GM12801 (cell line): ENCODE measurements around the gene MACF1.

Experiments
- TF ChIP-seq, protein P1 (sequence below): IDR thresholded peaks from one replicate; pipeline ENCODE4 v1.5.1; 2011; ENCODE audit warnings: control low read depth; ENCODE audit not compliant: insufficient read length; ENCODE audit errors: extremely low read depth

The MACF1 gene

DNA sequence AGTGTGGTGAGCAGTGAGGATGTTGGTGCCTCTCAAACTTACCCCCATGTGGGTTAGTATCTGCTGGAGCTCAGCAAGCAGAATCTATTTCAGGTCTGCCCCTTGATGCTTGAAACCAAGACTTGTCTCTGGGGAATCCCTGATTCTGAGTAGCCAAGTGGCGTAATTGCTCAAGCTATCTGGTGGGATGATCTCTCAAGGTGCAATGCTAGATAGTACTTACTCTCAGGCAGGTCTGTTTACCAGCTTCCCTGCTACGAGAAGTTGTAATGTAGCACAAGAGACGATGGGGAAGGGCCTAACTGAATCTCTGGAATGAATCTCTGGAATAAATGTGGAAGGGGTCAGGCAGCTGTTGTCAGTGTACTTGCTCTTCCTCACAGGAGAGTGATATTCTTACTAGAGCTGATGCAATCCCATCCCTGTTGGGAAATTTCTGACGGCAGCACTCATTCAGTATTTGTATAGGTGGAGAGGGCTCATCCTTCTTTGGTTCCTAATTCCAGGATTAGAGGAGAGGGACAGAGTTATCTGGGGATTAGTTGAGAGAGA lies 65.4 kb downstream of the MACF1 start:
- TF ChIP-seq, protein P1, sequence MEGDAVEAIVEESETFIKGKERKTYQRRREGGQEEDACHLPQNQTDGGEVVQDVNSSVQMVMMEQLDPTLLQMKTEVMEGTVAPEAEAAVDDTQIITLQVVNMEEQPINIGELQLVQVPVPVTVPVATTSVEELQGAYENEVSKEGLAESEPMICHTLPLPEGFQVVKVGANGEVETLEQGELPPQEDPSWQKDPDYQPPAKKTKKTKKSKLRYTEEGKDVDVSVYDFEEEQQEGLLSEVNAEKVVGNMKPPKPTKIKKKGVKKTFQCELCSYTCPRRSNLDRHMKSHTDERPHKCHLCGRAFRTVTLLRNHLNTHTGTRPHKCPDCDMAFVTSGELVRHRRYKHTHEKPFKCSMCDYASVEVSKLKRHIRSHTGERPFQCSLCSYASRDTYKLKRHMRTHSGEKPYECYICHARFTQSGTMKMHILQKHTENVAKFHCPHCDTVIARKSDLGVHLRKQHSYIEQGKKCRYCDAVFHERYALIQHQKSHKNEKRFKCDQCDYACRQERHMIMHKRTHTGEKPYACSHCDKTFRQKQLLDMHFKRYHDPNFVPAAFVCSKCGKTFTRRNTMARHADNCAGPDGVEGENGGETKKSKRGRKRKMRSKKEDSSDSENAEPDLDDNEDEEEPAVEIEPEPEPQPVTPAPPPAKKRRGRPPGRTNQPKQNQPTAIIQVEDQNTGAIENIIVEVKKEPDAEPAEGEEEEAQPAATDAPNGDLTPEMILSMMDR, result no peak

DNA sequence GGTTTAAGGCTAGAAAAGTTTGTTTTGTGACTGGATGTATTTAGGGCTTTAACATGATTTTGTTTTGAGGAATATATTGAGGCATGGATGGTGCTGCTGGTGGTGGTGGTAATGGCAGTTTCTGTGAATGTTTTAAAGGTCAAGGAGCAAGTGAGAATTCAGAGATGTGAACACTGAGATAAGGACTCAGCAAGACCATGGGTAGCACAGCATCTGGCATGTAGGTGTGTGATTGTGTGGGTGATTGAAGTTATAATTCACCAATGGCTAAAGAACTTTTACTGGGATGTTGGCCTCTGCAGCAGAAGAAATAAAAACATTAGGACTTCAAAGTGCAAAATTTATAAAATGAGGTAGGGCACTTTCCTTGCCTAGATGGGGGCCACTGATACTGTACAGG lies 65.9 kb downstream of the MACF1 start:
- TF ChIP-seq, protein P1, result no peak

DNA sequence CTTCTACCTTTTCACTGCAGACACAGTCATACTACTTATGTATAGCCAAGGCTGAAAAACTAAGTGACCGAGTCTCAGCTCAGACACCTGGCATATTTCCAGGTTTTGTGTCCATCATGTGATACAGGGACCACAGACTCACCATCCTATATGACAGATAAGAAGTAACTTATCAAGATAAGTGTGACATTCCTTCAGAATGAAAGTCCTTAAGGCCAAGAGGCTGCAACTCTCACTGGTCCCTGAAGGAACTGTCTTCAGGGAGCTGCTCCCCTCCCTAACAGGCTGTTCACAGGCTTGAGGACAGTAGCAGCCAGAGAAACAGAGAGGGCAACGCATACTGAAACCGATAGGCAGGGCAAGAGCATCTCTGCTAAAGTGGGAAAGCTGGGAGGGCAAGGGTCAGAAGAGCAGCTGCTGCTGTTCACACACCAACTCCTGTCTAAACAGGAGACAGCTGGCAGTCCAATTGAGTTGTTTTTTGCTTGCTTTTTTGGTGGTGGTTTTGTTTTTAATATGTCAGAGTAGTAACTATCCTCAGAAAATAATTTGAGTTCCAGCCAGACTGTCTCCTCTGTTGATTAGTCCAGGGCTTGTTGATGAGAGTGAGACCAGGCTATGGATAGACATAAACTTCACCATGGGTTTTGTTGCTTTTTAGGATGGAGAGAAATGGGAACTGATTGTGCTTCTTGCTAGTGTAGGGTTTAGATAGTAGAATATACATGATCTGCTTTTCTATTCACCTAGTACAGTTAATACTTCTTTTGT lies 67.7 kb downstream of the MACF1 start:
- TF ChIP-seq, protein P1, result no peak

DNA sequence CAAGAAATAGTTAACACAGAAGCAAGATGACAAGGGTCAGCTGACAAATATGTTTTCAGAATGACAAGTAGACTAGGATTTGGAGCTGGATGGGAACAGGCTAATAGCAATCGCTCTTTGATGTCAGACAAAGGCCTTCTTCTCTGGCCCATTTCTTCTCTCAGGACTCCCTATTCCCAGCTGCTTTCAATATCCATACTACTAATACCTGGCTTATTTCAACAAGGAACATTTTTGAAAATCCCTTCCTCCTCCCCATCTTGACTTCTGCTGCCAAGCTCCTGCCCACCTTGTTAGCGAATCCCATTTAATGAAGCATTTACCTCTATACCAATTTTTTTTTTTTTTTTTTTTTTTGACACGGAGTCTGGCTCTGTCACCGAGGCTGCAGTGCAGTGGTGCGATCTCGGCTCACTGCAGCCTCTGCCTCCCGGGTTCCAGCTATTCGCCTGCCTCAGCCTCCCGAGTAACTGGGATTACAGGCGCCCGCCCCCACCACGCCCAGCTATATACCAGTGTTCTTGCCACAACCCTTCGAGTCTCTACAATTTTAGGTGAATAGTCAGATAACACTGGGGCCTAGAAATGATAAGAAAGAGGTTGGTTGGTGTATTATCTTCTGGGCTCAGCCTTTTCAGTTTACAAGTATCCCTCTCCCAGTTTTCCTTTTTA lies 68.4 kb downstream of the MACF1 start:
- TF ChIP-seq, protein P1, result no peak

DNA sequence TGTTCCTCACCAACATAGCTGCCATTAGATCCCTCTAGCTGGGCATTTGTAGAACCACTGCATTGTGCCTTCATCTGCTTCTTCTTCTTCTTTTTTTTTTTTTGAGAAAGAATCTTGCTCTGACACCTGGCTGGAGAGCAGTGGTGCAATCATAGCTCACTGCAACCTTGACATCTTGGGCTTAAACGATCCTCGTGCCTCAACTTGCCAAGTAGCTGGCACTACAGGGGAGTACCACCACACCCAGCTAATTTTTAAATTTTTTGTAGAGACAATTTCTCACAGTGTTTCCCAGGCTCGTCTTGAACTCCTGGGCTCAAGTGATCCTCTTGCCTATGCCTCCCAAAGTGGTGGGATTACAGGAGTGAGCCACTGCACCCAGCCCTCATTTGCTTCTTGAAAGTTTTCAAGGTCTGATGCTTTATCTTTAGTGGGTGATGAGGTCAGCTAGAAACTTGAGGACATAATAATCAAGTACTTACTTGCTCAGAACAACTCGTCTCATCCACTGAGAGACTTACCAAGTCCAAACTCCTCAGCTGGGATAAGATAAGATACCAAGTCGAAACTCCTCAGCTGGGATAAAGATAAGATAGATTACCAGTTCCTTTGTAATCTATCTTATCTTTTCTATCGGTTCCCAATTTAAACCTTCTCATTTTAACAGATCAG lies 71.5 kb downstream of the MACF1 start:
- TF ChIP-seq, protein P1, result no peak

DNA sequence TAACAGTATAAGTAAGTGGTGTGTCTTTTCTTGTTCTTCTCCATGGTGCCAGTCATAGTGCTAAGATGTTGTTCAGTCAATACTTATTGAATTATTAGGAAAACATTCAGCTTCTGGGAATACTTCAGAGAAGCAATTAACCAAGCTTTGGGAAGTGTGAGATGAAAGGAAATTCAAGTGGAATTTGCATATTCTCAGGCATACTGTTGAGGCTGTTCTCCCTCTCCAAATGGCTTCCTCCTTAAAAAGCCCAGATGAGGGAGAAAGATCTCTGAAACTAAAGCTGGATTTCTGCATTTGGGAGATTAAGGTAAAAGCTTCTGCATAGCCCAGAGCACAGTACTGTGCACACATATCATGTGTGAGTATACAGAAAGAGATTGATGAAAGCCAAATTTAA lies 73.4 kb downstream of the MACF1 start:
- TF ChIP-seq, protein P1, result no peak

DNA sequence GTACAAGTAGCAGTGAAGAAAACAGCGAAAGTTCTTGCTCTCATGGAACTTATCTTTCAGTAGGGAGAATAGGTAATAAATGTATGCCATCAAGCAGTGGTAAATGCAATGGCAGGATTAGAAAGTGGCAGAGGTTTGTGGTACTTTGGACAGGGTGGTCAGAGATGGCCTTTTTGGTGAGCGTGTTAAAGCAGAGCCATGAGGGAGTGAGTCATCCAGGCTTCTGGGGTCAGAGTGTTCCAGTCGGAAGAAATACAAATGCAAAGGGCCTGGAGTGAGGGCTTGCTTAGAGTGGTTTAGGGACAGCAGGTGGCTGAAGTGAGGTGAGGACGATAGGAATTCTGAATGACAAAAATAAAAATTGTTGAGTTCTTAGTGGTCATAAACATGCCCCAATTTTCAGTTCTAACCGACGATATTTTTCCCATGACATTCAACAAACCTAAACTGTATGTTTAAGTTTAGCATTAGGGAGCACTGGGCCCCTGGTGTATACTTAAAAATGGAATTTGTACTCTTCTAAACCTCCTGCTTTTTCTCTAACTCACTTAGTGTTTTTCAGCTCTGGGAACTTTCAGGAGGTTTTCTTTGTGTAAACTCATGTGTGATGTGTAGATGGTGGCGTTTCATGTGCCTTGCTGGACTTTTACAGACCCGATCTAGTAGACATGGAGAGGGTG lies 78.2 kb downstream of the MACF1 start:
- TF ChIP-seq, protein P1, result no peak
